Mononuclear cell (primary cell): ENCODE measurements around the gene PIK3R3. TPM values are rescaled to one million over a fixed set of nuclear protein-coding genes. Genes with fewer than 3 reads are reported as not detected.

Experiments
- H3K27me3 ChIP-seq: 2 replicates; pipeline ENCODE4 v1.6.0; 2011; ENCODE audit warnings: low read length, control low read depth; ENCODE audit not compliant: insufficient read depth
- H3K4me1 ChIP-seq: 2 replicates; pipeline ENCODE4 v1.5.1; 2011; ENCODE audit warnings: mild to moderate bottlenecking, low read length, control low read depth; ENCODE audit not compliant: insufficient read depth
- H3K4me3 ChIP-seq: 2 replicates; pipeline ENCODE4 v1.5.1; 2011; ENCODE audit warnings: mild to moderate bottlenecking, low read length, moderate library complexity
- H3K9me3 ChIP-seq: 2 replicates; pipeline ENCODE4 v1.5.1; 2011; ENCODE audit warnings: low read depth, mild to moderate bottlenecking, control low read depth, low read length
- total RNA-seq: library from RNA; depleted of rRNA; stranded (reverse); fragments of >200 nt; gene quantifications from one replicate; pipeline ENCODE4 v1.2.3, GENCODE V29; 2012

PIK3R3 gene
- total RNA-seq, 1 donor: 0.42 TPM

GRCh38 chr1:46166521-46167462 is 34.4 kb upstream of the PIK3R3 start:
- Histone ChIP-seq H3K27me3 (peaks cover 4% of the 10 kb centered on the region), H3K9me3 (no peaks in the 10 kb centered on the region), H3K4me3 (peak overlapping the region; percentile 38), H3K4me1 (peaks cover 16% of the 10 kb centered on the region)

- H3K9me3 ChIP-seq: no peaks in the 10 kb centered on the region
- H3K4me3 ChIP-seq: no peak overlapping the region
- no peaks in the 10 kb centered on the region for H3K4me1 ChIP-seq
- H3K27me3 ChIP-seq: no peaks in the 10 kb centered on the region
These were observed 27.8 kb upstream of the PIK3R3 start for GRCh38 chr1:46160212-46160611.

GRCh38 chr1:46159516-46159915 is 27.1 kb upstream of the PIK3R3 start:
- Histone ChIP-seq H3K9me3 (no peaks in the 10 kb centered on the region), H3K4me1 (no peaks in the 10 kb centered on the region), H3K27me3 (no peaks in the 10 kb centered on the region), H3K4me3 (no peak overlapping the region)

- Histone ChIP-seq H3K27me3 (no peaks in the 10 kb centered on the region), H3K9me3 (no peaks in the 10 kb centered on the region), H3K4me3 (no peak overlapping the region), H3K4me1 (no peaks in the 10 kb centered on the region)
These were observed 26.2 kb upstream of the PIK3R3 start for GRCh38 chr1:46158312-46159281.

GRCh38 chr1:46157916-46158311 is 25.5 kb upstream of the PIK3R3 start:
- no peak overlapping the region for H3K4me3 ChIP-seq
- no peaks in the 10 kb centered on the region for H3K9me3 ChIP-seq

GRCh38 chr1:46153732-46154131 is 21.3 kb upstream of the PIK3R3 start:
- no peaks in the 10 kb centered on the region for H3K9me3 ChIP-seq
- no peaks in the 10 kb centered on the region for H3K27me3 ChIP-seq
- H3K4me1 ChIP-seq: no peaks in the 10 kb centered on the region
- H3K4me3 ChIP-seq: no peak overlapping the region

More at GRCh38 chr1:46157916-46158311, 25.5 kb upstream of the PIK3R3 start:
- H3K27me3 ChIP-seq: no peaks in the 10 kb centered on the region
- no peaks in the 10 kb centered on the region for H3K4me1 ChIP-seq

- no peak overlapping the region for H3K4me3 ChIP-seq
These were observed 20.8 kb upstream of the PIK3R3 start for GRCh38 chr1:46153228-46153627.

GRCh38 chr1:46152016-46152415 is 19.6 kb upstream of the PIK3R3 start:
- Histone ChIP-seq H3K4me1 (no peaks in the 10 kb centered on the region), H3K4me3 (no peak overlapping the region), H3K27me3 (no peaks in the 10 kb centered on the region), H3K9me3 (no peaks in the 10 kb centered on the region)

More at GRCh38 chr1:46153228-46153627, 20.8 kb upstream of the PIK3R3 start:
- no peaks in the 10 kb centered on the region for H3K9me3 ChIP-seq
- no peaks in the 10 kb centered on the region for H3K4me1 ChIP-seq
- no peaks in the 10 kb centered on the region for H3K27me3 ChIP-seq

- H3K27me3 ChIP-seq: no peaks in the 10 kb centered on the region
- H3K4me3 ChIP-seq: no peak overlapping the region
- H3K4me1 ChIP-seq: no peaks in the 10 kb centered on the region
- no peaks in the 10 kb centered on the region for H3K9me3 ChIP-seq
These were observed 17.7 kb upstream of the PIK3R3 start for GRCh38 chr1:46150085-46150484.

- Histone ChIP-seq H3K4me3 (no peak overlapping the region), H3K4me1 (no peaks in the 10 kb centered on the region), H3K27me3 (no peaks in the 10 kb centered on the region), H3K9me3 (no peaks in the 10 kb centered on the region)
These were observed 15.9 kb upstream of the PIK3R3 start for GRCh38 chr1:46148318-46148717.

- Histone ChIP-seq H3K27me3 (no peaks in the 10 kb centered on the region), H3K9me3 (no peaks in the 10 kb centered on the region), H3K4me3 (no peak overlapping the region), H3K4me1 (peaks cover 8% of the 10 kb centered on the region)
These were observed 5.5 kb upstream of the PIK3R3 start for GRCh38 chr1:46137916-46138315.

- Histone ChIP-seq H3K9me3 (no peaks in the 10 kb centered on the region), H3K27me3 (peaks cover 5% of the 10 kb centered on the region), H3K4me1 (peaks cover 16% of the 10 kb centered on the region), H3K4me3 (no peak overlapping the region)
These were observed 4.3 kb upstream of the PIK3R3 start for GRCh38 chr1:46136711-46137110.

GRCh38 chr1:46134660-46135331 is 2.4 kb upstream of the PIK3R3 start:
- H3K9me3 ChIP-seq: no peaks in the 10 kb centered on the region
- H3K4me1 ChIP-seq: peaks cover 23% of the 10 kb centered on the region
- H3K27me3 ChIP-seq: peaks cover 22% of the 10 kb centered on the region
- no peak overlapping the region for H3K4me3 ChIP-seq

GRCh38 chr1:46133781-46134350 is 1.4 kb upstream of the PIK3R3 start:
- Histone ChIP-seq H3K27me3 (peaks cover 27% of the 10 kb centered on the region), H3K4me1 (peaks cover 23% of the 10 kb centered on the region), H3K4me3 (no peak overlapping the region)

More at GRCh38 chr1:46133781-46134350, 1.4 kb upstream of the PIK3R3 start:
- H3K9me3 ChIP-seq: no peaks in the 10 kb centered on the region
